Right lobe of liver (tissue), 6 donors: ENCODE results near the gene PRKCB. TPM values are rescaled to one million over a fixed set of nuclear protein-coding genes. Genes with fewer than 3 reads are reported as not detected.

Experiments used
- ATAC-seq, 4 donors: fragments of 200-7000 bp; cut with Tn5 transposase; one replicate each; pipeline ENCODE4 v1.9.1; 2020; ENCODE audit warnings: mild to moderate bottlenecking in 4 of 4, moderate library complexity in 4 of 4
- DNase-seq, 3 donors: peaks; one replicate each; pipeline ENCODE4 v3.0.0-alpha.2; 2020
- H3K27ac ChIP-seq, 3 donors: fragments of 200-600 bp; one replicate each; pipeline ENCODE4 v1.8.0; 2022
- H3K27me3 ChIP-seq, 2 donors: fragments of 200-600 bp; one replicate each; pipeline ENCODE4 v1.8.0; 2022
- H3K36me3 ChIP-seq, 4 donors: fragments of 200-600 bp; sonication (generic) in 1 of 4; one replicate each; pipeline versions ENCODE4 v1.5.1 to v1.8.0; 2017 to 2022; ENCODE audit warnings: control low read depth in 1 of 4
- H3K4me1 ChIP-seq, 4 donors: fragments of 200-600 bp; sonication (generic) in 1 of 4; one replicate each; pipeline versions ENCODE4 v1.5.1 to v1.8.0; 2017 to 2022; ENCODE audit warnings: control low read depth in 1 of 4
- H3K4me3 ChIP-seq, 3 donors: fragments of 200-600 bp; one replicate each; pipeline ENCODE4 v1.8.0; 2022
- H3K9me3 ChIP-seq, 4 donors: fragments of 200-600 bp; sonication (generic) in 1 of 4; one replicate each; pipeline versions ENCODE4 v1.5.1 to v1.8.0; 2017 to 2022; ENCODE audit warnings: control low read depth in 1 of 4
- POLR2A ChIP-seq: fragments of 450-650 bp; IDR thresholded peaks from one replicate; pipeline ENCODE4 v1.6.1; 2017; ENCODE audit warnings: antibody characterized with exemption, mild to moderate bottlenecking
- WGBS: methylation state at CpG from one replicate; pipeline ENCODE4 v1.1.6; 2018; ENCODE audit warnings: low coverage, low lambda C conversion rate; ENCODE audit not compliant: insufficient coverage; ENCODE audit errors: missing lambda C conversion rate; 5-methylcytosine and 5-hydroxymethylcytosine counted together
- intact Hi-C, 2 donors: fragments of 100-400 bp; cut with DNase I; formaldehyde crosslinking; loops; one replicate each; pipeline versions ENCODE4 v1.11.2 to v1.14.1; 2022
- total RNA-seq, 6 experiments: library from RNA; depleted of rRNA in 2 of 6; stranded (reverse); fragments of >200 nt in 2 of 6; fragmentation: NEBNext Ultra II Directional in 3 of 6; extraction: Animal tissue kit (Norgen Biotek cat#: 25700) in 3 of 6; gene quantifications; one replicate each; pipeline versions ENCODE4 v1.1.0 to v1.2.4, GENCODE V29; 2016 to 2023
- TF ChIP-seq, protein P1 (sequence below), 4 donors: fragments of 200-600 bp in 3 of 4; fragments of 450-650 bp in 1 of 4; IDR thresholded peaks; one replicate each; pipeline versions ENCODE4 v1.5.1 to v1.8.0; 2016 to 2022; ENCODE audit warnings: antibody characterized with exemption in 4 of 4, mild to moderate bottlenecking in 2 of 4
- donor health status: DM: no; HTN: yes; CAD: no.
- donor health status: DM: no; HTN: no; CAD: no.
- donor health status: DM: no; HTN: no; CAD: no.
- donor health status: DM: no; HTN: yes; CAD: no.
- donor health status: DM: no; HTN: yes; CAD: no.

Gene PRKCB
- total RNA-seq, 6 experiments from 2014 or later, result 1.7 to 8.1 (median 3.5) TPM

DNA sequence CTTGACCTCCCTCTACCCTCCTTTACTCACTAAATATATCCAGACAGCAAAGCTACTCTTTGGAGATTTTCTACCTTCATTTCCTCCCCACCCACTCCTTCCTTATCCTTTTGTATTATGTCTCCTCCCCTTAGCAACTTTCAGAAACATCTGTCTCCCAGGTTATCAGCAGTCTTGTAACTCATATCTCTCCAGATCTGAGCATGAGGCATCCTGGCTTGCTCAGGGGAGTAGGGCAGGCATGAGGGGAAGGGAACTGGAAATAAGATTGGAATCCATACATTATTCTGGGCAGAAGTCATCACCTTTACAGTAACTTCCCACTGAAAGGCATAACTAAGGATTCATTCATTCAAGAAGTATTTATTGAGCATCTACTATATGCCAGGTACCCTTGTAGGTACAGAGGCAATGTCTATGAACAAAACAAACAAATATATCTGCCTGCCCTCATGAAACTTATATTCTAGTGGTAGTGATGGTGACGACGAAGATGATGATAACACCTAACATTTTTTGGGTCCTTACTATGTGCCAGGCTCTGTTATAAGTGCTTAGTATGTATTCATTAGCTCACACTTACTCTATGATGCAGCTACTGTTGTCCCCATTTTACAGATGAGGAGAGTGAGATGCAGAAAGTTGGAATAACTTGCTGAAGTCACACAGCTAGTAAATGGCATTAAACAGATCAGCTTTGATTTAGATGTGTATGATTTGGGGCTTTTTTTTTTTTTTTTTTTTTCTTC lies 296.4 kb downstream of the PRKCB start:
- Histone ChIP-seq H3K27me3 (no peaks in the 10 kb centered on the region), H3K4me3 (no peak overlapping the region), H3K4me1 (no peaks in the 10 kb centered on the region), H3K9me3 (no peaks in the 10 kb centered on the region), H3K27ac (no peak overlapping the region), H3K36me3 (no peaks in the 10 kb centered on the region)
- no peak for TF ChIP-seq POLR2A
- TF ChIP-seq, protein P1, sequence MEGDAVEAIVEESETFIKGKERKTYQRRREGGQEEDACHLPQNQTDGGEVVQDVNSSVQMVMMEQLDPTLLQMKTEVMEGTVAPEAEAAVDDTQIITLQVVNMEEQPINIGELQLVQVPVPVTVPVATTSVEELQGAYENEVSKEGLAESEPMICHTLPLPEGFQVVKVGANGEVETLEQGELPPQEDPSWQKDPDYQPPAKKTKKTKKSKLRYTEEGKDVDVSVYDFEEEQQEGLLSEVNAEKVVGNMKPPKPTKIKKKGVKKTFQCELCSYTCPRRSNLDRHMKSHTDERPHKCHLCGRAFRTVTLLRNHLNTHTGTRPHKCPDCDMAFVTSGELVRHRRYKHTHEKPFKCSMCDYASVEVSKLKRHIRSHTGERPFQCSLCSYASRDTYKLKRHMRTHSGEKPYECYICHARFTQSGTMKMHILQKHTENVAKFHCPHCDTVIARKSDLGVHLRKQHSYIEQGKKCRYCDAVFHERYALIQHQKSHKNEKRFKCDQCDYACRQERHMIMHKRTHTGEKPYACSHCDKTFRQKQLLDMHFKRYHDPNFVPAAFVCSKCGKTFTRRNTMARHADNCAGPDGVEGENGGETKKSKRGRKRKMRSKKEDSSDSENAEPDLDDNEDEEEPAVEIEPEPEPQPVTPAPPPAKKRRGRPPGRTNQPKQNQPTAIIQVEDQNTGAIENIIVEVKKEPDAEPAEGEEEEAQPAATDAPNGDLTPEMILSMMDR (IDR thresholded peaks at IDR 0.05), result no peak
- WGBS, result 76% methylated on average over 2 of the region's 2 CpGs
- DNase-seq (no peak), ATAC-seq (no peak)
- intact Hi-C loops, result no loop called here

DNA sequence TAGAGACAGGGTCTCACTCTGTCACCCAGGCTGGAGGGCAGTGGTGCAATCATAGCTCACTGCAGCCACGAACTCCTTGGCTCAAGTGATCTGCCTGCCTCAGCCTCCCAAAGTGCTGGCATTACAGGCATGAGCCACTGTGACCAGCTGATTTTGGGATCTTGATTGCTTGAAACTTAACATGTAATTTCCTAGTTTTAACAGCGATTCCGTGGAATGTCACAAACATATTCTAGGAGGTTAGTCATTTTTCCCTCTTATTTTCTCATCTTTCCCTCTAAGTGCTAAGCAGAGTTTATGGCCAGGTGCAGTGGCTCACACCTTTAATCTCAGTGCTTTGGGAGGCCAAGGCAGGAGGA lies 297.0 kb downstream of the PRKCB start:
- no peak for DNase-seq
- Histone ChIP-seq H3K27me3 (no peaks in the 10 kb centered on the region), H3K4me3 (no peak overlapping the region), H3K4me1 (no peaks in the 10 kb centered on the region), H3K9me3 (no peaks in the 10 kb centered on the region), H3K27ac (no peak overlapping the region), H3K36me3 (no peaks in the 10 kb centered on the region)
- no peak for ATAC-seq
- intact Hi-C loops, result no loop called here
- WGBS, result 53% methylated on average over 3 of the region's 3 CpGs
- TF ChIP-seq, protein P1 (IDR thresholded peaks at IDR 0.05), result no peak
- no peak for TF ChIP-seq POLR2A

DNA sequence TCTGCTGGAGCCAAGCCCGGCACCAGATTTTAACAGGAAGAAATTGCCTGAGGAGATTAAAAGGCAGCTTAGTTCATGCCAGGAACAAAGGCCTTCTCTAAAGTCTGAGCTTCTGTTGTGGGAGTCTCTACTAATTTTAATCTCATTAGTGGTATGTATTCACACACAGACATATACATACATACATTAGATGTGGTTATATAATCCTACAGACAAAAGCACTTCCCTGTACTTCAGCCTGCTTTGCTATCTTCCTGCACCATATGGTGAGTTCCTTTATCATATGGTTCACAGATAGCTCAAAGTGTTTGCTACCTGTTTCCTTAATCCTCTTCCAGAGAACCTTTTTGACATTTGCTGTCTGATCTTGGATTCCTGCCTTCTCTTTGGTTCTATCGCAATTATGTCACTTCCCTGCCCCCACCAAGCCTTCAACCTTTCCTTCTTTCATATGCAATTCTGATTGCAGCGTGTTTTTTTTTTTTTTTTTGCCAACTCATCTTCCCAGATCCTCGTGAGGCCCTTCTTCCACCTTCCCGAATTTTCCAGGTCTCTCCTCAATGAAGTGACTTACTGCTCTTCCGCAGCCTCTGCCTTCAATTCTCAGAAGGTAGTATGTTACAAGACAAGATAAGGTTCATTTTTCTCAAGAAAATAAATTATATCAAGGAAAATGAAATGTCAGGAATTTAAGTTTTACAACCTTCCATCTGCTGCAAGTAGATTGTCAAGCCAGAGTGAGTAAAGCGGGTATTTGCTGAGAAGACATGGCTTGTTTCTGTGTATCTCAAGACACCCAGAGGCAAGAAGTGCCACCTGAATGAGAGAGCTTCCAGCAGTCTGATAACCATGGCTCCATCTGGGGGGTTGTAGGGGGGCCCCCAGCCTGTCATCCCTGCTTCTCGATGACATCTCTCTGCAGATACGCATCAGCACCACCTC lies 300.1 kb downstream of the PRKCB start:
- no peaks in the 10 kb centered on the region for H3K4me1 ChIP-seq
- H3K9me3 ChIP-seq, result no peaks in the 10 kb centered on the region
- H3K36me3 ChIP-seq, result no peaks in the 10 kb centered on the region
- no peaks in the 10 kb centered on the region for H3K27me3 ChIP-seq
- TF ChIP-seq POLR2A, result no peak
- WGBS, result 53% methylated on average over 9 of the region's 9 CpGs
- no peak overlapping the region for H3K27ac ChIP-seq
- DNase-seq, result no peak
- ATAC-seq, result no peak
- H3K4me3 ChIP-seq, result no peak overlapping the region
- intact Hi-C loops, result no loop called here

GRCh38 chr16:24138024-24138423 lies 302.2 kb downstream of the PRKCB start:
- TF ChIP-seq POLR2A, result no peak
- TF ChIP-seq, protein P1 (IDR thresholded peaks at IDR 0.05), result no peak
- Histone ChIP-seq H3K27ac (no peak overlapping the region), H3K36me3 (no peaks in the 10 kb centered on the region), H3K4me1 (no peaks in the 10 kb centered on the region), H3K4me3 (no peak overlapping the region), H3K27me3 (no peaks in the 10 kb centered on the region), H3K9me3 (no peaks in the 10 kb centered on the region)
- no peak for ATAC-seq
- no peak for DNase-seq
- intact Hi-C loops, result no loop called here
- WGBS, result 40% methylated on average over 2 of the region's 2 CpGs

- 80% methylated on average over 2 of the region's 2 CpGs for WGBS
- TF ChIP-seq, protein P1 (IDR thresholded peaks at IDR 0.05), result no peak
- Histone ChIP-seq H3K27ac (no peak overlapping the region), H3K4me3 (no peak overlapping the region), H3K9me3 (no peaks in the 10 kb centered on the region), H3K4me1 (no peaks in the 10 kb centered on the region), H3K27me3 (no peaks in the 10 kb centered on the region), H3K36me3 (no peaks in the 10 kb centered on the region)
- intact Hi-C loops, result no loop called here
- ATAC-seq, result no peak
- DNase-seq, result no peak
Measured at GRCh38 chr16:24138575-24138974, 302.8 kb downstream of the PRKCB start.
